H1 (cell line): ENCODE data around the gene HTATIP2. TPM values are rescaled to one million over a fixed set of nuclear protein-coding genes. Genes with fewer than 3 reads are reported as not detected.
"Not testable (repeated sequence)": the region's sequence is repeated elsewhere in the genome, so short reads cannot be mapped to it uniquely, and the experiment has no call there.

ENCODE experiments used
- CTCF ChIA-PET: fragments of 300-600 bp; sonication (Branson Sonifier 250); formaldehyde crosslinking; loops from one replicate; lab custom pipeline; 2021; ENCODE audit not compliant: partially characterized antibody; lab: Charles Lee
- POLR2A ChIA-PET: fragments of 300-600 bp; sonication (Branson Sonifier 250); formaldehyde crosslinking; loops from one replicate; lab custom pipeline; 2021; ENCODE audit warnings: inconsistent platforms; ENCODE audit not compliant: partially characterized antibody; lab: Charles Lee
- DNase-seq, 2 experiments: peaks; one replicate each; pipeline versions ENCODE4 v3.0.0 to v3.0.0-alpha.2; 2010 to 2022; ENCODE audit warnings: low spot score in 2 of 2, low read depth in 1 of 2, mixed read lengths in 1 of 2
- FAIRE-seq: peaks from 2 replicates; lab custom pipeline; 2011; peaks lifted over from hg19 to GRCh38; lab: Jason Lieb, UNC
- H2AFZ ChIP-seq: 2 replicates; pipeline ENCODE4 v1.8.1; 2012; ENCODE audit warnings: low read length, inconsistent platforms
- H2AK5ac ChIP-seq: 2 replicates; pipeline ENCODE4 v1.6.1; 2013; ENCODE audit warnings: low read depth, low read length
- H2BK120ac ChIP-seq: replicated peaks from 2 replicates; pipeline ENCODE3; 2013; ENCODE audit warnings: low read depth, low read length, inconsistent platforms
- H2BK12ac ChIP-seq: 2 replicates; pipeline ENCODE4 v1.6.1; 2013; ENCODE audit warnings: low read depth, low read length
- H2BK15ac ChIP-seq: 2 replicates; pipeline ENCODE4 v1.6.1; 2013; ENCODE audit warnings: low read length
- H2BK20ac ChIP-seq: 2 replicates; pipeline ENCODE4 v1.6.1; 2013; ENCODE audit warnings: low read length
- H2BK5ac ChIP-seq: 2 replicates; pipeline ENCODE4 v1.6.1; 2013; ENCODE audit warnings: low read depth, low read length
- H3K14ac ChIP-seq: 2 replicates; pipeline ENCODE4 v1.6.1; 2013; ENCODE audit warnings: inconsistent platforms; ENCODE audit not compliant: insufficient read length
- H3K18ac ChIP-seq: 2 replicates; pipeline ENCODE4 v1.6.1; 2013; ENCODE audit warnings: low read length; ENCODE audit errors: extremely low read depth
- H3K23ac ChIP-seq: 2 replicates; pipeline ENCODE4 v1.6.1; 2013; ENCODE audit warnings: inconsistent platforms; ENCODE audit not compliant: insufficient read length
- H3K23me2 ChIP-seq: 2 replicates; pipeline ENCODE4 v1.6.1; 2013; ENCODE audit warnings: low read depth, low read length
- H3K27ac ChIP-seq: 2 replicates; pipeline ENCODE4 v1.6.1; 2011; ENCODE audit warnings: low read depth, low read length, inconsistent platforms
- H3K27me3 ChIP-seq, 4 experiments: replicated peaks in 1 of 4; 1 replicate in 1 of 4; 2 replicates in 3 of 4; pipeline versions ENCODE4 v1.6.1 to v1.8.1; 2011 to 2013; ENCODE audit warnings: low read length in 3 of 4, mild to moderate bottlenecking in 3 of 4, inconsistent platforms in 2 of 4, mixed read lengths in 2 of 4, moderate library complexity in 1 of 4; ENCODE audit not compliant: control insufficient read depth in 3 of 4, insufficient read depth in 3 of 4; ENCODE audit errors: extremely low read depth in 1 of 4
- H3K36me3 ChIP-seq, 4 experiments: 2 replicates each; pipeline versions ENCODE4 v1.6.1 to v1.8.1; 2011 to 2013; ENCODE audit warnings: mild to moderate bottlenecking in 4 of 4, low read length in 3 of 4, moderate library complexity in 2 of 4, control low read depth in 1 of 4, inconsistent platforms in 1 of 4; ENCODE audit not compliant: insufficient read depth in 4 of 4, control insufficient read depth in 2 of 4
- H3K4ac ChIP-seq: replicated peaks from 2 replicates; pipeline ENCODE3; 2013; ENCODE audit warnings: low read length, low read depth, mixed read lengths, inconsistent platforms; ENCODE audit not compliant: insufficient read length
- H3K4me1 ChIP-seq, 4 experiments: replicated peaks in 1 of 4; 1 replicate in 1 of 4; 2 replicates in 3 of 4; pipeline versions ENCODE4 v1.6.1 to v1.8.1; 2011 to 2013; ENCODE audit warnings: low read length in 3 of 4, inconsistent platforms in 2 of 4, mixed read lengths in 1 of 4; ENCODE audit not compliant: insufficient read depth in 4 of 4, control insufficient read depth in 3 of 4
- H3K4me2 ChIP-seq, 2 experiments: 2 replicates each; pipeline versions ENCODE4 v1.6.1 to v1.8.1; 2011 to 2013; ENCODE audit warnings: low read depth in 2 of 2, low read length in 2 of 2, control low read depth in 1 of 2, inconsistent platforms in 1 of 2, mild to moderate bottlenecking in 1 of 2; ENCODE audit not compliant: insufficient read depth in 1 of 2
- H3K4me3 ChIP-seq, 4 experiments: fragments of 200-600, 300-600 bp in 1 of 4; sonication (generic), shearing (Covaris generic), sonication (Bioruptor Twin) in 1 of 4; 2 replicates each; pipeline versions ENCODE4 v1.5.1 to v1.8.1; 2011 to 2016; ENCODE audit warnings: low read length in 4 of 4, low read depth in 3 of 4, control low read depth in 2 of 4, inconsistent platforms in 2 of 4, mild to moderate bottlenecking in 2 of 4, mixed read lengths in 1 of 4, moderate library complexity in 1 of 4; ENCODE audit not compliant: insufficient read depth in 2 of 4; ENCODE audit errors: extremely low read depth in 1 of 4
- H3K56ac ChIP-seq: replicated peaks from 2 replicates; pipeline ENCODE3; 2013; ENCODE audit warnings: low read depth, mild to moderate bottlenecking, mixed read lengths, low read length, inconsistent platforms; ENCODE audit not compliant: insufficient read length
- H3K79me1 ChIP-seq: 2 replicates; pipeline ENCODE4 v1.6.1; 2013; ENCODE audit warnings: low read depth, low read length, control low read depth
- H3K79me2 ChIP-seq, 2 experiments: 2 replicates each; pipeline versions ENCODE4 v1.6.1 to v1.8.1; 2012 to 2013; ENCODE audit warnings: low read length in 2 of 2, mild to moderate bottlenecking in 2 of 2, inconsistent platforms in 1 of 2; ENCODE audit not compliant: insufficient read depth in 2 of 2, control insufficient read depth in 1 of 2
- H3K9ac ChIP-seq, 4 experiments: replicated peaks in 1 of 4; 1 replicate in 1 of 4; 2 replicates in 3 of 4; pipeline versions ENCODE4 v1.6.1 to v1.8.1; 2011 to 2013; ENCODE audit warnings: low read depth in 3 of 4, low read length in 3 of 4, control low read depth in 2 of 4, mild to moderate bottlenecking in 2 of 4, moderate library complexity in 2 of 4, inconsistent platforms in 1 of 4; ENCODE audit errors: extremely low read depth in 1 of 4
- H3K9me3 ChIP-seq, 2 experiments: 2 replicates each; pipeline versions ENCODE4 v1.6.1 to v1.8.1; 2012 to 2013; ENCODE audit warnings: mild to moderate bottlenecking in 2 of 2, moderate library complexity in 2 of 2, control low read depth in 1 of 2, inconsistent platforms in 1 of 2, low read depth in 1 of 2, low read length in 1 of 2, mixed read lengths in 1 of 2; ENCODE audit not compliant: insufficient read depth in 2 of 2
- H4K20me1 ChIP-seq, 2 experiments: replicated peaks in 1 of 2; 2 replicates each; pipeline versions ENCODE3 to v1.8.1; 2011 to 2013; ENCODE audit warnings: inconsistent platforms in 2 of 2, low read length in 2 of 2, mild to moderate bottlenecking in 1 of 2; ENCODE audit not compliant: insufficient read depth in 2 of 2, control insufficient read depth in 1 of 2
- H4K5ac ChIP-seq: 2 replicates; pipeline ENCODE4 v1.6.1; 2013; ENCODE audit warnings: low read length, low read depth, mixed read lengths, inconsistent platforms; ENCODE audit not compliant: insufficient read length
- H4K8ac ChIP-seq: 2 replicates; pipeline ENCODE4 v1.8.0; 2013; ENCODE audit warnings: mild to moderate bottlenecking, moderate library complexity, low read length, inconsistent platforms; ENCODE audit not compliant: insufficient read depth; ENCODE audit errors: extremely low read depth
- H4K91ac ChIP-seq: replicated peaks from 2 replicates; pipeline ENCODE3; 2013; ENCODE audit warnings: low read length, mixed read lengths, inconsistent platforms; ENCODE audit not compliant: insufficient read length
- WGBS, 2 experiments: shearing (Covaris generic) in 1 of 2; methylation state at CpG; one replicate each; pipeline versions ENCODE4 v1.1.6 to v1.1.7; 2013 to 2015; ENCODE audit warnings: low lambda C conversion rate in 2 of 2, mixed read lengths in 2 of 2, inconsistent platforms in 1 of 2, low coverage in 1 of 2, missing lambda C conversion rate in 1 of 2; ENCODE audit not compliant: insufficient replicate concordance in 2 of 2, insufficient coverage in 1 of 2, insufficient read length in 1 of 2; ENCODE audit errors: extremely low coverage in 1 of 2, missing lambda C conversion rate in 1 of 2; 5-methylcytosine and 5-hydroxymethylcytosine counted together
- polyA plus RNA-seq, 7 experiments: library from polyadenylated mRNA; depleted of rRNA in 3 of 7; stranded (reverse) in 5 of 7; unstranded in 2 of 7; fragments of >200 nt in 5 of 7; fragments of 200-250 nt in 2 of 7; gene quantifications; 1 replicate in 5 of 7; 2 replicates in 1 of 7; 4 replicates in 1 of 7; pipeline versions ENCODE4 v1.2.1 to v1.2.3, GENCODE V29; 2011 to 2013; ENCODE audit warnings: missing spikeins in 2 of 7, mixed read lengths in 2 of 7
- total RNA-seq: library from RNA; stranded (reverse); fragmentation: NEBNext Ultra II Directional; extraction: Animal tissue kit (Norgen Biotek cat#: 25700); gene quantifications from 2 replicates; pipeline ENCODE4 v1.2.1, GENCODE V29; 2021

The HTATIP2 gene
- total and polyA plus RNA-seq, 2 of the 8 experiments (the other 6 are each of a cell fraction or from before 2014, with no cell fraction given) = 22.6 to 33.1 TPM

DNA sequence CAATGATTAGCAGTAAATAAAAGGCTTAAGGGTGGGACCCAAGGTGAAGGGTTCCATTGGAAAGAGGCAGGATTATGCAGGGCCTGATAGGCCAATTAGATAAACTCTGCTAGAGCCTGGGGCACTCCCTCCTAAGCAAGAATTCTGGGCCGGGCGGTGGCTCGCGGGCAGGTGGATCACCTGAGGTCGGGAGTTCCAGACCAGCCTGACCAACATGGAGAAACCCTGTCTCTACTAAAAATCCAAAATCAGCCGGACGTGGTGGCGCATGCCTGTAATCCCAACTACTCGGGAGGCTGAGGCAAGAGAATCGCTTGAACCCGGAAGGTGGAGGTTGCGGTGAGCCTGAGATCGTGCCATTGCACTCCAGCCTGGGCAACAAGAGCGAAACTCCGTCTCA lies 22.5 kb downstream of the HTATIP2 start:
- H3K18ac ChIP-seq, H2AK5ac ChIP-seq, H2BK12ac ChIP-seq, H4K91ac ChIP-seq, H3K27ac ChIP-seq, H3K27me3 ChIP-seq, H3K9me3 ChIP-seq, DNase-seq, H3K23ac ChIP-seq, H3K4me1 ChIP-seq, H4K20me1 ChIP-seq, H2BK15ac ChIP-seq, H3K14ac ChIP-seq, H3K79me1 ChIP-seq, H3K4ac ChIP-seq, FAIRE-seq, H2BK5ac ChIP-seq, H2BK20ac ChIP-seq, H2BK120ac ChIP-seq, H2AFZ ChIP-seq, H3K56ac ChIP-seq, H3K4me3 ChIP-seq, H4K5ac ChIP-seq, H3K23me2 ChIP-seq, H3K4me2 ChIP-seq, H3K9ac ChIP-seq, H3K36me3 ChIP-seq, H4K8ac ChIP-seq: not testable (repeated sequence)
- 79% methylated on average over 15 of the region's 15 CpGs; no CpG with 5 or more reads in 1 of the 2 experiments for WGBS, 2 experiments
- ChIA-PET CTCF (interaction anchor here (0.9 to 2.3 kb wide), 5 partner anchors 11 to 224 kb away, joined by 3 to 9 read pairs (median 3); no protein-coding TSS in a partner anchor), POLR2A (interaction anchor here (2.5 kb wide), 1 partner anchor 22 kb away, joined by 8 read pairs; the partner anchor contains the start of gene HTATIP2)
- H3K79me2 ChIP-seq = peaks cover 0 to 10% of the 10 kb centered on the region in 2 experiments; a peak in 2 of 4 replicates
